A549 (cell line): ENCODE measurements around the gene AQP5. TPM values are rescaled to one million over a fixed set of nuclear protein-coding genes. Genes with fewer than 3 reads are reported as not detected.
A peak's percentile ranks its signal among the peaks of the same experiment; 100 is the strongest.

Experiments
- ATAC-seq, 2 experiments: fragments of 200-7000 bp in 1 of 2; fragments of >200 bp in 1 of 2; cut with Nextera tagmentation in 1 of 2; cut with Tn5 transposase in 1 of 2; 3 replicates each; pipeline versions ENCODE4 v1.8.0 to v1.9.1; 2018 to 2020; ENCODE audit warnings: mild to moderate bottlenecking in 1 of 2, moderate library complexity in 1 of 2
- CTCF ChIA-PET: fragments of 300-600 bp; sonication (Branson Sonifier 250); formaldehyde crosslinking; extraction: SDS; loops from one replicate; lab custom pipeline; 2021; ENCODE audit warnings: antibody characterized with exemption, inconsistent platforms; lab: Yijun Ruan, JAX
- POLR2A ChIA-PET: fragments of 350-600 bp; formaldehyde crosslinking; extraction: SDS; loops from one replicate; lab custom pipeline; 2021; ENCODE audit warnings: antibody characterized with exemption, inconsistent platforms; lab: Yijun Ruan, JAX
- DNase-seq, 2 experiments: peaks; one replicate each; pipeline versions ENCODE4 v3.0.0 to v3.0.0-alpha.2; 2011 to 2016; ENCODE audit warnings: low read depth in 1 of 2, low spot score in 1 of 2
- FAIRE-seq: peaks from 2 replicates; lab custom pipeline; 2011; peaks lifted over from hg19 to GRCh38; lab: Jason Lieb, UNC
- H3K27ac ChIP-seq, 2 experiments: fragments of >200 bp; sonication (Bioruptor Twin); formaldehyde crosslinking; 3 replicates each; pipeline ENCODE4 v1.5.1; 2016 to 2017
- H3K4me1 ChIP-seq: fragments of >200 bp; sonication (Bioruptor Twin); formaldehyde crosslinking; 3 replicates; pipeline ENCODE4 v1.6.1; 2016
- H3K4me2 ChIP-seq: fragments of >200 bp; sonication (Bioruptor Twin); formaldehyde crosslinking; 3 replicates; pipeline ENCODE4 v1.6.1; 2016
- H3K4me3 ChIP-seq: fragments of >200 bp; sonication (Bioruptor Twin); formaldehyde crosslinking; 3 replicates; pipeline ENCODE4 v1.5.1; 2016
- H3K9me3 ChIP-seq: fragments of >200 bp; sonication (Bioruptor Twin); formaldehyde crosslinking; 3 replicates; pipeline ENCODE4 v1.6.1; 2016
- CBX2 ChIP-seq: fragments of 200-600 bp; sonication (generic); IDR thresholded peaks from 2 replicates; pipeline ENCODE4 v1.6.1; 2016; ENCODE audit warnings: low read depth, mild to moderate bottlenecking, borderline replicate concordance
- CEBPB ChIP-seq, 2 experiments: fragments of >200 bp in 1 of 2; sonication (Bioruptor Twin) in 1 of 2; formaldehyde crosslinking in 1 of 2; IDR thresholded peaks; 2 replicates each; pipeline ENCODE4 v1.6.1; 2012 to 2016
- CHD4 ChIP-seq: fragments of 200-600 bp; sonication (generic); IDR thresholded peaks from 2 replicates; pipeline ENCODE4 v1.6.1; 2016; ENCODE audit warnings: antibody characterized with exemption, mild to moderate bottlenecking, borderline replicate concordance
- EHF ChIP-seq: fragments of 250-450 bp; sonication (Bioruptor Pico); IDR thresholded peaks from 2 replicates; pipeline ENCODE4 v1.5.0; 2020; ENCODE audit warnings: mild to moderate bottlenecking
- EHMT2 ChIP-seq: fragments of 200-600 bp; sonication (generic); IDR thresholded peaks from 2 replicates; pipeline ENCODE4 v1.6.1; 2016; ENCODE audit warnings: antibody characterized with exemption, low read depth, mild to moderate bottlenecking, moderate library complexity
- EP300 ChIP-seq, 2 experiments: fragments of >200 bp; sonication (Bioruptor Twin); formaldehyde crosslinking; IDR thresholded peaks; 2 replicates in 1 of 2; 3 replicates in 1 of 2; pipeline ENCODE4 v1.6.1; 2016 to 2017
- ESRRA ChIP-seq: fragments of 150-350 bp; IDR thresholded peaks from 2 replicates; pipeline ENCODE4 v1.6.1; 2014; ENCODE audit warnings: mild to moderate bottlenecking, low read length, borderline replicate concordance
- FOSB ChIP-seq: fragments of 250-450 bp; sonication (Bioruptor Pico); IDR thresholded peaks from 2 replicates; pipeline ENCODE4 v1.5.0; 2020; ENCODE audit warnings: mild to moderate bottlenecking, moderate library complexity
- FOSL2 ChIP-seq, 2 experiments: fragments of 450-650 bp in 1 of 2; fragments of >200 bp in 1 of 2; sonication (Bioruptor Twin) in 1 of 2; formaldehyde crosslinking; IDR thresholded peaks; 2 replicates each; pipeline versions ENCODE4 v1.5.0 to v1.6.1; 2016 to 2020; ENCODE audit warnings: mild to moderate bottlenecking in 1 of 2, moderate library complexity in 1 of 2
- FOXS1 ChIP-seq: fragments of 250-450 bp; sonication (Bioruptor Pico); IDR thresholded peaks from 2 replicates; pipeline ENCODE4 v1.5.0; 2020; ENCODE audit warnings: mild to moderate bottlenecking, moderate library complexity
- MYC ChIP-seq: IDR thresholded peaks from 2 replicates; pipeline ENCODE4 v1.6.1; 2012; ENCODE audit warnings: mild to moderate bottlenecking, inconsistent platforms, low read length, improper control_type of control experiment, borderline replicate concordance
- RCOR1 ChIP-seq: fragments of 150-350 bp; IDR thresholded peaks from 2 replicates; pipeline ENCODE4 v1.6.1; 2014; ENCODE audit warnings: antibody characterized with exemption, low read length, low read depth
- RNF2 ChIP-seq: fragments of 200-600 bp; sonication (generic); IDR thresholded peaks from 2 replicates; pipeline ENCODE4 v1.6.1; 2016; ENCODE audit warnings: low read depth, mild to moderate bottlenecking, antibody characterized with exemption, moderate library complexity, borderline replicate concordance
- SMC3 ChIP-seq: fragments of >200 bp; sonication (Bioruptor Twin); formaldehyde crosslinking; IDR thresholded peaks from 3 replicates; pipeline ENCODE4 v1.6.1; 2018; ENCODE audit warnings: inconsistent platforms
- WGBS: methylation state at CpG from one replicate; pipeline ENCODE4 v1.1.6; 2017; ENCODE audit errors: missing lambda C conversion rate; 5-methylcytosine and 5-hydroxymethylcytosine counted together
- polyA plus RNA-seq, 4 experiments: library from polyadenylated mRNA; depleted of rRNA in 3 of 4; stranded (reverse); fragments of >200 nt; fragmentation: RNase III in 1 of 4; extraction: RNeasy Plus Mini Kit Qiagen cat#74134 plus additional on column Dnase treatment in 1 of 4; gene quantifications; 2 replicates in 3 of 4; 3 replicates in 1 of 4; pipeline ENCODE4 v1.2.3, GENCODE V29; 2011 to 2017
- TF ChIP-seq, protein P1 (sequence below): fragments of >200 bp; sonication (Bioruptor Twin); formaldehyde crosslinking; IDR thresholded peaks from 2 replicates; pipeline ENCODE4 v1.6.1; 2016
- TF ChIP-seq, protein P2 (sequence below): fragments of 450-650 bp; IDR thresholded peaks from 2 replicates; pipeline ENCODE4 v1.6.1; 2014; ENCODE audit warnings: antibody characterized with exemption
- TF ChIP-seq, protein P3 (sequence below): fragments of 200-600 bp; sonication (generic); IDR thresholded peaks from 2 replicates; pipeline ENCODE4 v1.6.1; 2016; ENCODE audit warnings: antibody characterized with exemption, mild to moderate bottlenecking, moderate library complexity
- TF ChIP-seq, protein P4 (sequence below): fragments of 250-450 bp; sonication (Bioruptor Pico); IDR thresholded peaks from 2 replicates; pipeline ENCODE4 v1.5.0; 2020; ENCODE audit warnings: low read depth, mild to moderate bottlenecking, moderate library complexity
- TF ChIP-seq, protein P5 (sequence below): fragments of >200 bp; sonication (Bioruptor Twin); formaldehyde crosslinking; IDR thresholded peaks from 3 replicates; pipeline ENCODE4 v1.6.1; 2016

AQP5 gene
- polyA plus RNA-seq, 2 of the 4 experiments (the other 2 are of a cell fraction), result not detected

DNA sequence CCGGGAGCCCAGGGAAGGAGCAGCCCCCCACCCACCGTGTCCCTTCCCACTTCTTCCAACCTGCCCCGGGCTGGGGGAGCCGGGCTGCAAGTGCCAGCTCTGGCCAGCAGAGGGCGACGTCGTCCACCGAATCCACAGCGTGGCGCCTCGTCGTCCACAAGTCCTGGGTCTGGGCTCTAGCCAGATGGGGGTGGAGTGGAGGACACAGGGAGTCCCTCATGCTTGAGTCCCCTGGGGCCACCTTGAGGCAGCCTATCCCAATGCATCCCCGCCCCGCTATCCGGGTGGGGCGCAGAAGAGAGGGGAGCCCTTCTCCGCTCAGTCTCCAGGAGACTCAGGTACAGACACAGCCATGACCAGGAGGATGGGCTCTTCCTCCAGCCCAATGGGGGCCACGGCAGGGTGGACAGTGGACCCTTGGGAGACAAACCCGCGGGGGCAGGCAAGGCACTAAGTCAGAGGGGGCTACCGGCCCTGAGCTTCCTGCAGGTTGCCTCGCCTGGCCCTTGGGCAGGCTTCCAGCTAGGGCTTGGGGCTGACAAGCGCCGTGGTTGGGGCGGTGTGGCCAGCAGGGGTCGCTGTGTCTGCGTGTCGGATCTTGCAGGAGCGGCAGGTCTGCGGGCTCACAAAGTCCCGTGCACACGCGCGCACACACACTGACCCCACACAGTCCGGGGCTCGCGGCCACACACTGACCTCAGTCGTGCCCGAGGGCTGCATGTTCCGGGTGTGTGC is 5.5 kb downstream of the AQP5 start (continued):
- TF ChIP-seq, protein P1, sequence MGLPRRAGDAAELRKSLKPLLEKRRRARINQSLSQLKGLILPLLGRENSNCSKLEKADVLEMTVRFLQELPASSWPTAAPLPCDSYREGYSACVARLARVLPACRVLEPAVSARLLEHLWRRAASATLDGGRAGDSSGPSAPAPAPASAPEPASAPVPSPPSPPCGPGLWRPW, result no peak
- TF ChIP-seq EHF (CRISPR knock-in tag) (no peak), FOSB (CRISPR knock-in tag) (no peak), FOSL2 (IDR thresholded peaks at IDR 0.05) (no peak), FOSL2 (CRISPR knock-in tag; IDR thresholded peaks at IDR 0.05) (no peak), MYC (no peak)
- TF ChIP-seq, all 56 proteins: peak for 8

DNA sequence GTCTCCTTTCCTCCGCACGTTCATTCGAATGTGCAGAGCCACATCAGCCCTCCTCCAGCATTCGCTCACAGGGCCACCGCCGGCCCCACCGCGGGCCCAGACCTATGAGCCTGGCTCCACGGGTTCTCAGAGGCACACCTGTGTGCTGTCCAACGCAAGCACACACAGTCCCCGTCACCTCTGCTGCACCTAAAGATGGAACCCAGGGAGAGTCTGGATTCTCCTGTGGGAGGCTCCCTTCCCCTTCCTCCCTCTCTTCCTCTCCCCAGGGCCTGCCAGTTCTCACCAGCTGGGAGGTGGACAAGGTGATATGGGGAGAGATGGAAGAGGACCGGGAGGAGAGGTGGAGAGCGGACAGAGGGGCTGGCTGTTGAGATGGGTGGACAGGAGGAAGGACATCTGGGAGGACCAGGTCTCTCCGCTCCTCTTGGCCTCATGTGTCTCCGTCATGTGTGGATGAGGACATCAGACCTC is 6.1 kb downstream of the AQP5 start:
- FAIRE-seq, result no peak
- peak overlapping the region; percentile 98 for H3K4me2 ChIP-seq

More for the DNA sequence above, 6.1 kb downstream of the AQP5 start:
- Histone ChIP-seq H3K4me1 (peaks cover 11% of the 10 kb centered on the region), H3K27ac (peak overlapping the region; percentile 18 to 85; a peak in 4 of 6 replicates), H3K9me3 (no peaks in the 10 kb centered on the region), H3K4me3 (peak overlapping the region; percentile 49)
- 35% methylated on average over 15 of the region's 15 CpGs for WGBS
- DNase-seq (no peak), ATAC-seq (peak; percentile 11 to 43)
- POLR2A ChIA-PET, result interaction anchor here (1.1 to 1.4 kb wide), 3 partner anchors 22 to 117 kb away, joined by 3 to 6 read pairs (median 3); partner anchors contain the start of gene SMARCD1
- TF ChIP-seq ESRRA (no peak), SMC3 (no peak), EHMT2 (no peak), RCOR1 (no peak), EHF (CRISPR knock-in tag) (no peak), CEBPB (IDR thresholded peaks at IDR 0.05) (no peak), FOXS1 (CRISPR knock-in tag) (no peak), CHD4 (no peak), CBX2 (no peak), RNF2 (no peak), EP300 (IDR thresholded peaks at IDR 0.05) (no peak), FOSL2 (IDR thresholded peaks at IDR 0.05) (no peak), FOSL2 (CRISPR knock-in tag; IDR thresholded peaks at IDR 0.05) (no peak)
- TF ChIP-seq, protein P2, sequence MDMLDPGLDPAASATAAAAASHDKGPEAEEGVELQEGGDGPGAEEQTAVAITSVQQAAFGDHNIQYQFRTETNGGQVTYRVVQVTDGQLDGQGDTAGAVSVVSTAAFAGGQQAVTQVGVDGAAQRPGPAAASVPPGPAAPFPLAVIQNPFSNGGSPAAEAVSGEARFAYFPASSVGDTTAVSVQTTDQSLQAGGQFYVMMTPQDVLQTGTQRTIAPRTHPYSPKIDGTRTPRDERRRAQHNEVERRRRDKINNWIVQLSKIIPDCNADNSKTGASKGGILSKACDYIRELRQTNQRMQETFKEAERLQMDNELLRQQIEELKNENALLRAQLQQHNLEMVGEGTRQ, result no peak
- TF ChIP-seq, protein P3, sequence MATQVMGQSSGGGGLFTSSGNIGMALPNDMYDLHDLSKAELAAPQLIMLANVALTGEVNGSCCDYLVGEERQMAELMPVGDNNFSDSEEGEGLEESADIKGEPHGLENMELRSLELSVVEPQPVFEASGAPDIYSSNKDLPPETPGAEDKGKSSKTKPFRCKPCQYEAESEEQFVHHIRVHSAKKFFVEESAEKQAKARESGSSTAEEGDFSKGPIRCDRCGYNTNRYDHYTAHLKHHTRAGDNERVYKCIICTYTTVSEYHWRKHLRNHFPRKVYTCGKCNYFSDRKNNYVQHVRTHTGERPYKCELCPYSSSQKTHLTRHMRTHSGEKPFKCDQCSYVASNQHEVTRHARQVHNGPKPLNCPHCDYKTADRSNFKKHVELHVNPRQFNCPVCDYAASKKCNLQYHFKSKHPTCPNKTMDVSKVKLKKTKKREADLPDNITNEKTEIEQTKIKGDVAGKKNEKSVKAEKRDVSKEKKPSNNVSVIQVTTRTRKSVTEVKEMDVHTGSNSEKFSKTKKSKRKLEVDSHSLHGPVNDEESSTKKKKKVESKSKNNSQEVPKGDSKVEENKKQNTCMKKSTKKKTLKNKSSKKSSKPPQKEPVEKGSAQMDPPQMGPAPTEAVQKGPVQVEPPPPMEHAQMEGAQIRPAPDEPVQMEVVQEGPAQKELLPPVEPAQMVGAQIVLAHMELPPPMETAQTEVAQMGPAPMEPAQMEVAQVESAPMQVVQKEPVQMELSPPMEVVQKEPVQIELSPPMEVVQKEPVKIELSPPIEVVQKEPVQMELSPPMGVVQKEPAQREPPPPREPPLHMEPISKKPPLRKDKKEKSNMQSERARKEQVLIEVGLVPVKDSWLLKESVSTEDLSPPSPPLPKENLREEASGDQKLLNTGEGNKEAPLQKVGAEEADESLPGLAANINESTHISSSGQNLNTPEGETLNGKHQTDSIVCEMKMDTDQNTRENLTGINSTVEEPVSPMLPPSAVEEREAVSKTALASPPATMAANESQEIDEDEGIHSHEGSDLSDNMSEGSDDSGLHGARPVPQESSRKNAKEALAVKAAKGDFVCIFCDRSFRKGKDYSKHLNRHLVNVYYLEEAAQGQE, result no peak
- TF ChIP-seq, protein P1, result no peak
- TF ChIP-seq, protein P4, sequence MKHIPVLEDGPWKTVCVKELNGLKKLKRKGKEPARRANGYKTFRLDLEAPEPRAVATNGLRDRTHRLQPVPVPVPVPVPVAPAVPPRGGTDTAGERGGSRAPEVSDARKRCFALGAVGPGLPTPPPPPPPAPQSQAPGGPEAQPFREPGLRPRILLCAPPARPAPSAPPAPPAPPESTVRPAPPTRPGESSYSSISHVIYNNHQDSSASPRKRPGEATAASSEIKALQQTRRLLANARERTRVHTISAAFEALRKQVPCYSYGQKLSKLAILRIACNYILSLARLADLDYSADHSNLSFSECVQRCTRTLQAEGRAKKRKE, result no peak
- TF ChIP-seq, protein P5, sequence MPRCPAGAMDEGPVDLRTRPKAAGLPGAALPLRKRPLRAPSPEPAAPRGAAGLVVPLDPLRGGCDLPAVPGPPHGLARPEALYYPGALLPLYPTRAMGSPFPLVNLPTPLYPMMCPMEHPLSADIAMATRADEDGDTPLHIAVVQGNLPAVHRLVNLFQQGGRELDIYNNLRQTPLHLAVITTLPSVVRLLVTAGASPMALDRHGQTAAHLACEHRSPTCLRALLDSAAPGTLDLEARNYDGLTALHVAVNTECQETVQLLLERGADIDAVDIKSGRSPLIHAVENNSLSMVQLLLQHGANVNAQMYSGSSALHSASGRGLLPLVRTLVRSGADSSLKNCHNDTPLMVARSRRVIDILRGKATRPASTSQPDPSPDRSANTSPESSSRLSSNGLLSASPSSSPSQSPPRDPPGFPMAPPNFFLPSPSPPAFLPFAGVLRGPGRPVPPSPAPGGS, result no peak
- CTCF ChIA-PET, result interaction anchor here (0.5 to 29.8 kb wide), 66 partner anchors 12 to 498 kb away, joined by 3 to 708 read pairs (median 7); partner anchors contain the start of genes AQP2, ASIC1, CERS5 and COX14
